Activated CD4-positive, alpha-beta T cell treated with anti-CD3 and anti-CD28 coated beads, Interleukin-2, Interleukin-6, amounts not matched to agents 100 ng/mL and 50 ng/mL, durations not matched to agents 16 hours and 8 hours (primary cell): ENCODE measurements around the gene MRPL46.
"Not testable (repeated sequence)": the region's sequence is repeated elsewhere in the genome, so short reads cannot be mapped to it uniquely, and the experiment has no call there.

Experiments
- DNase-seq: peaks from one replicate; pipeline ENCODE4 v3.0.0-alpha.2; 2020

The MRPL46 gene

GRCh38 chr15:88477126-88477525 lies 9.9 kb upstream of the MRPL46 start:
- no peak for DNase-seq

- DNase-seq, result peak; percentile 27
These were observed 9.5 kb upstream of the MRPL46 start for GRCh38 chr15:88476635-88477060.

DNA sequence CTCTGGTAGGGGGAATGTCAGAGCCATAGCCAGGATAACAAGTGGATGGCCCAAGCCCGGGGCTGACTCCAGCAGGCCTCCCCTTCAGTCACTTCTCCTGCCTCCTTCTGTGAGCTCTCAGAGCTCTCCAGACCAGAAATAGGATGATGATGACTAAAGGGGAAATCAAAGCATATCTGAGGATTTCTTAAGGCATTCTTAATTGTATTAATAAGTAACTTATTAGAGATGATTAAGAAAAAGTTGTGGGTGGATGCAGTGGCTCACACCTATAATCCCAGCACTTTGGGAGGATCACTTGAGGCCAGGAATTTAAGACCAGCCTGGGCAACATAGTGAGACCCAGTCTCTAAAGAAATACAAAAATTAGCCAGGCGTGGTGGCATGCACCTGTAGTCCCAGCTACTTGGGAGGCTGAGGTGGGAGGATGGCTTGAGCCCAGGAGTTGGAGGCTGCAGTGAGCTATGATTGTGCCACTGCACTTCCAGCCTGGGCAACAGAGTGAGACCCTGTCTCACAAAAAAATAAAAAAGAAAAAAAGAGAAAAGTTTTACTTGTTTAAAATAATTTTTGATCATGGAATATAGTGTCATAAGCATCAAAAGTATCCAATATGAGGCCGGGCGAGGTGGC lies 6.6 kb upstream of the MRPL46 start:
- DNase-seq, result not testable (repeated sequence)

DNA sequence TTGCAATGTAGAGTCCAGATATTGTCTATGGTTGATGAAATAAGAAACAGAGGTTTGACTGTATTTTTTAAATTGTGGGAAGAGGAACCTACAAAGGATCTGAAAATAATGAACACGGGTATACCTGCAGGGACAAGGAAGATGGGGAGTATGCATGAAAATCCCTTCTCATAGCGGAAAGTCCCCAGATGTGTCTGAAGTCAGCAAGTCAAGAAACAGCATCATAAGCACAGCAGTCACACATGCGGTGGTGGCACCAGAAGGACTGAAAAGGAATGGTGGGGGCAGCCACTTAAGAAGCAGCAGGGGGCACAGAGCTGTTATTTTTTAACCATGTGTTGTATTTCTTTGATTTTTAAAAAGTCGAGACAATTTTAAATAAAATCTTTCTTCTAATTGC lies 5.0 kb upstream of the MRPL46 start:
- peak; percentile 26 for DNase-seq

DNA sequence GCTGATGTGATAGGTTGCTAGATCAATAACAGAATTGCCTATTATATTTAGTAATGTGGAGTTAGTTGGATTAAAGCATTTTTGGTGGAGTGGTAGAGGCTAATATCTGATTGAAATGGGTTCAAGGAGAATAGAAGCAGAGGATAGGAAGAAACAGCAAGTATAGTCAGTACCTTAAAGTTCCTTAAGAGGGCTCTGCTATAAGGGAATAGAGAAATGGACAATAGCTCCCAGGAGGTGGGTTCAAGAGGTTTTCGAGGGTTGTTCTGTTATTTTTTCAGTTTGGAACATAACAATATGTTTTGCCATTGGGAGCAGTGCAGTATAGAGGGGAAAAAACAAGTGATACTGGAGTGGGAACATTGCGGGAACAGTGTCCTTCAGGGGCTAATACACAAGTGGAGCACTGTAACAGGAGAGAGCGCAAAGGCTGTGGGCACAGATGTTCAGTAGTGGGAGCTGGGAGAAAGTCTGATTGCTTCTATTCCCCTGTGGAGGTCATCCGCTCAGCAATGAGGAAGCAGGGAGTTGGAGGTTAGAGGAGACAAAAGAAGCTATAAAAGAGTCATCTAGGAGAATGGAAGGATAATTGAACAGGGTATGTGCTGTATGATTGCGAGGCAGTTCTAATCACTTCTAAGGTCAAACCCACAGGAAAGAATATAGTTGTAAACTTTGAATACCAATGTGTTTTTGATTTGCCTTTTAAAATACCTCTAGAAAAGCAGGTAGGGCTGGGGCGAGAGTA lies 3.6 kb upstream of the MRPL46 start:
- DNase-seq, result no peak

DNA sequence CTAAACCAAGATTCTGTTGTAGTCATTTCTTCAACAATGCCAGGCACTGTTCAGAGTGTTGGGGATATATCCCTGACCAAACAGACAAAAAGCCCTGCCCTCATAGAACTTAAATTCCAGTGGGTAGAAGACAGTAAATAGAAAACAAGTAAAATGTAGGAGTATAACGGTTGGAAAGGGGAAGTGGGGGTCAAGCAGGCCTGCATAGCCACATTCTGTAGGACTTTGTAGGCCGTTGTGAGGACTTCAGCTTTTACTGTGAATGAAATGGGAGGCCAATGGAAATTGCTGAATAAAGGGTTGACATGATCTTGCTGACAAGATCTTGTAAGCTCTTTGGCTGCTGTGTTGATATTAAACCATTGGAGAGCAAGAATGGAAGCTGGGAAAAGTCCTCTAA lies 2.1 kb upstream of the MRPL46 start:
- no peak for DNase-seq

- not testable (repeated sequence) for DNase-seq
These were observed 1.5 kb upstream of the MRPL46 start for GRCh38 chr15:88468721-88469120.

- peak; percentile 25 for DNase-seq
These were observed 844 bp upstream of the MRPL46 start for GRCh38 chr15:88467935-88468528.

GRCh38 chr15:88465633-88466224 lies 1.5 kb downstream of the MRPL46 start:
- peak; percentile 55 for DNase-seq

- no peak for DNase-seq
These were observed 3.2 kb downstream of the MRPL46 start for GRCh38 chr15:88463870-88464532.

- no peak for DNase-seq
These were observed 10.5 kb downstream of the MRPL46 start for GRCh38 chr15:88456733-88457132.

DNA sequence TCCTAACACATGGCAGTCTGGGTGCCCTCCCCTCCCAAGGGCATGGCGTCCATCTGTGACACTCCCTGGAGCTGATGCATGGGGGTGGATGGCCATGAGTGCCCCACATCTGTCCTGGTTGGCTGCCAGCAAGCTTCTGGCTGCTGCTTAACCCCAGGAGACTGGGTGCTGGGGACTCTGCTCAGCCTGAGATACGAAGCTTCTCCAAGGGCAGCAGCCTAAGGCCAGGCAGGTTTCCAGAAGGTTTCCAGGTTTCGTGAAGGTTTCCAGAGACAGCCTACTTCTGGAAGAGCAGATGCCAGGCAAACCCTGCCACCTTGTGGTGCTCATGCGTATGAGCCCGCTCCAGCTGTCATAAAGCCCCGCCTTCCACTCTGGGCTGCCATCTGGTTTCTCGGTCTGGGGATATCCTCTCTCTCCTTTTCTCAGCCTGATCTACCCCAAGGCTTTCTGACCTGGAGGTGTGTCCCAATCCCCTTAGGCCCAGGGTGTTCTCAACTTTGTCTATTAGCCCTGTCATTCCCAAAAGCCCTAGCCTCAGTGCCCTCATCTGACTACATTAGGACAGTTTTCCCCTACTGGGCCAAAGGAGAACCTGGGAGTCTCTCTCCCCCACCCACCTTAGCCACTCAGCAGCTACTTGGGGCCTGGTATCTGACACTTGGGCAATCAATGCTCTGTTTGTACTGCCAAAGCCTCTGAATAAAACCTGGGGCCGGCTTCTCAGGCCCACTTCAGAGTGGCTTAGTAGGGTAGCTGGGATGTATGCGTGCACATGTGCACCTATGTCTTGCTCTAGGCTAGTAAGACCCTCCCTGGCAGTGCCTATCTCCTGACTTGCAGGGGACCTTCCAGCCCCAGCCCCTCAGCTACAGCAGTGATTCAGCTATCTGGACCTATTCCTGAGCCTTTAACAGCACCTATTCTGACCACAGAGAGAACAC lies 12.0 kb downstream of the MRPL46 start:
- peak; percentile 58 for DNase-seq

GRCh38 chr15:88454236-88454635 lies 13.0 kb downstream of the MRPL46 start:
- DNase-seq, result no peak

GRCh38 chr15:88453651-88454050 lies 13.5 kb downstream of the MRPL46 start:
- DNase-seq, result no peak

GRCh38 chr15:88450125-88450798 lies 16.9 kb downstream of the MRPL46 start:
- DNase-seq, result peak; percentile 86

- DNase-seq, result no peak
These were observed 17.6 kb downstream of the MRPL46 start for GRCh38 chr15:88449581-88449980.

GRCh38 chr15:88448991-88449461 lies 18.2 kb downstream of the MRPL46 start:
- DNase-seq, result no peak

DNA sequence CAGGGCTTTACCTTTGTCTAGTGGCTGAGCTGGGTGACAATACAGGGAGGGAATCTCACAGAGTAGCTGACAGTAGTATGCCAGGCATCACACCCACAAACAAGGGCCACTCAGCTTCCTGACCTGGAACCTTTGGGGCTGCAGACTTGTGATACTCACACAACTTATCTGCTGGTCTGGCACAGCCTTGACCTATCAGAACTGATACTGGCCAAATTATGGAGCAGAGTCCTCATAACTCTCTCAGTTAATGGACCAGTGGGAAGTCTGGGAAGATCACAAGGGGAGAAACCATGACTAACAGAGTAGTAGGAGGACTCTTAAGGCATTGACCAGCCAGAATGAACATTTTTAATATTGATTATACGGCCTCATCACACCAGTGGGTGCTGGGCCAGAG lies 19.4 kb downstream of the MRPL46 start:
- DNase-seq, result no peak

- DNase-seq, result no peak
These were observed 20.0 kb downstream of the MRPL46 start for GRCh38 chr15:88447206-88447605.

DNA sequence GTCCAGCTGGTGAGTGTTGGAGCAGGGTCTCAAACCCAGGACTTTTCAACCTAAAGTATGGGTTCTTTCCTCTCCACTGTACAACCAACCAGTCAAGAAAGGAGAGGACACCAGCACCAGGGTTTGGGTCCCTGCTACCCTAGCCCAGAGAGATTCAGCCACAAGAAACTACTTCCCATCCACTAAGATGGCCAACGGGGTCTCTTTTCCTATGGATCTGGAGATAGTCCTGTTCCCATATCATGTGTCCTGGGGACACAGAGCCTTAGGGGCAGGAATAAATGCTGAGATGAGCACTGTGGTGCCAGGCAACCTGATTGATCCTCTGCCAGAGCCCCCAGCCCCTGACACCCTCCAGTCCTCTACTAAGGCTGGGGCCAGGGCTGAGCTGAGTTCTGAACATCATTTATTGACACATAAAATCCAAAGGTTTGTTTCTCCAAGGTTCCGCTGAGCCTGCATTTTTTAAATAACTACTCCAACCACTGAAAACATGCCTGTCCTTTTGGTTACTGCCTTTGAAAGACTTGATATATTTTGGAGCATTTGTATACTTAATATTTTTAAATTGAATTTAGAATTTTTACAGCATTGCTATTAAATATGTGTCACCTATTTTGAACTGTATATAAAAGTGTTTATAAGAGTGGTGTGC lies 26.0 kb downstream of the MRPL46 start:
- DNase-seq, result no peak

- peak; percentile 30 for DNase-seq
These were observed 27.2 kb downstream of the MRPL46 start for GRCh38 chr15:88440021-88440420.
